GM21447 (cell line): ENCODE results near the gene ZNF584.
"Not testable (repeated sequence)": the region's sequence is repeated elsewhere in the genome, so short reads cannot be mapped to it uniquely, and the experiment has no call there.

ENCODE experiments used
- ATAC-seq: cut with Tn5 transposase; IDR thresholded peaks from one replicate; pipeline ENCODE4 v1.9.1; 2021; ENCODE audit not compliant: unreplicated experiment

Gene ZNF584

DNA sequence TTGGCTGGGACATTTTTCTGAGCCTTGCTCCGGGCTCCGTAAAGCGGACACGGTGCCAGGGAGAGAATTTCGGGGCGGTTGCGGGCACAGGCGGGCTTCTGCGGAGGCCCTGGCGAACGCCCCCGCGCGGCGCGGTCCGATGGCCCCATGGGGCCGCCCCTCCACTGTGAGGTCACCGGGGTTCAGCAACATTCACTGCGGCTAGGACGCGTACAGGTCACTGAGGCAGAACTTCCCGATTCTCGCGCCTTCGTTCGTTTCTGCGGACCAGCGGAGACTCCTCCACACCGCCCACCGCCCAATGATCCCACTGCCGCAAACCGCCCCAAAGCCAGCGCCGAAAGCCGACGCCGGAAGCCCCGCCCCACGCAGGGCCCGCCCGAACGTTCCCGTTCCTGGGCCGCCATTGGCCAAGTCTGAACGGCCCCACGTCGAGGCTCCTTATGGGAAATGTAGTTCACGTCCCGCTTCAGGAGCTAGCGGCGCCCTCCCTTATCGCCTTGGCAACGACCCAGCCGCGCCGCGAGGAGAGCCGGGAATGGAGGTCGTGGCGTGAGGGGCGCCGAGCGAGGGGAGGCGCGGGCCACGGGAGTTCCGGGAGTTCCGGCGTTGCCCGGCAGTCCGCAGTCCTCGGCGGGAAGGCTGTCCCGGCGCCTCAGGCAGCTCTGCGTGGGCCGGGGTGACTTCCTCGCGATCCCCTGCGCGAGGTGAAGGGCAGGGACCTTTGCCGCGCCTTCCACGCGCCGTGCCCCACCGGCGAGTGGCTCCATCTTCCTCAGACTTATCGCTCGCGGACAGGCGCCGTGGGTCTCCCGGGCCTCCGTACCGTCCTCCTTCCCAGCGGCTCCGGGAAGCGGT lies at the start of gene ZNF584:
Gene ZNF584, plus strand, starts transcription at position 498 of the 858 bp plus-strand sequence. CDS start 499 bp downstream, outside the sequence.
- peak; percentile 93 for ATAC-seq

DNA sequence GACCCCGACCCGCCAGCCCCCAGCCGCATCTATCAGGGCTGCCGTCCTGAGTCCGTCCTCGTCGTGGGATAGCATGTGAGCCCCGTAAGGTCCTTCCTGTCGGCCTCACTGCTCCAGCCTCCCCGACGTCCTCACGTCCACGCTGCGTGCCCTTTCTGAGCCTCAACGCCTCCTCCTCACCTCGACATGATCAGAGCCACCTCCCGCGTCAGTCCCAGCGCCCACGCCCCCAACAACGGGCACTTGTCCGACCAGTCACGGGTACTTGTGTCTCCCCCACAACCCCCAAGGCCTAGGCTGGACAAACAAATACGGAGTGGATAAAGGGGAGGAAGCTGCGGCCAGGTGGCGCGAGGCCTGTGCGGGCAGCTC lies 46.6 kb upstream of the ZNF584 start:
- ATAC-seq: no peak

DNA sequence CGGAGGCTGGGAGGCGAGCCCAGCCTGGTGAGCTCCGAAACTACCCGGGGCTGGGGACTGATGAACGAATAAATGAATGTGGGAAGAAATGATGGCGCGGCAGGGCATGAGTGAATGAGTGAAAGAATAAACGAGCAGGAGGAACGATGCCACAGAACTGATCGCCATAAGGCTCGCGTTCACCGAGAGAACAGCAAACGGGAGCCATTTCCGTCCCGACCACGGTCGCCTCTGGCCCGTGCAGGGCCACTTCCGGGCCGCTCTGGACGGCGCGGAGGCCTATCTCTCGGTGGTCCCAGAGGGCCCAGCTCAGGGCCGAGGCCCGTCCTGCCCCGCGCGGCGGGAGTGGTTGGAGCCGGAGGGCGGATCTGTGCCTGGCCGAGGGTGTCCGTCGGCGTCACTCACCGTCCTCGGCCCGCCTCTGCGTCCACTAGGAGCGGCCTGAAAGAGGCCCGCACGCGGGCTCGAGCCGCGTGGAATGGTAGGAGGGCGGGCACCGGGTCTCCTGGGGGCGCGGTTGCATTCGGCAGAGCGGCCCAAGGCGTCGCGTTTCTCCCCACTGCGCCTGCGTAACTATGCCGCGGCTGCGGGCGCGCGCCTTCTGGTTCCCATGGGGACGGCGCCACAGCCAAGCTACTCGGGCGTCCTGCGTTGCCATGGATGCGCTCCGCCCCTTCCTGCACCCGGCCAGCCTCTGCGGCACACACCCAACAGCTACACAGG lies 46.0 kb upstream of the ZNF584 start, which contains the start of gene ZNF497:
Gene ZNF497, minus strand, starts transcription at position 480 of the 723 bp plus-strand sequence. CDS start 5,116 bp downstream, outside the sequence.
- ATAC-seq: peak; percentile 83

DNA sequence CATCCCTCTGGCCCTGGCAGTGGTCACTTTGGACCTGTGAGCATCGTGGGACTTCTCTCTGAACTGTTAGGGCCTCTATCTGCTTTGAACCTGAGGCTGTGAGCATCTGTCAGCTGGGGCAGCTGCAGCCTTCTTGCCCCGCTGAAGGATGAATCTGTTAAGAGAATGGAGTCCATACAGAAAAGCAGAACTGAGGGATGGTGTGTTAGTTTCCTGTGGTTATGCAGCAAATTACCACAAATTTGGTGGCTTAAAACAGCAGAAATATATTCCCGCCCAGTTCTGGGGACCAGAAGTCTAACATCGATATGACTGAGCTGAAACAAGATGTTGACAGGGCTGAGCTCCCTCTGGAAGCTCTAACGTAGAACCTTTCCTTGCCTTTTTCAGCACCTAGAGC lies 44.3 kb upstream of the ZNF584 start:
- ATAC-seq: no peak

DNA sequence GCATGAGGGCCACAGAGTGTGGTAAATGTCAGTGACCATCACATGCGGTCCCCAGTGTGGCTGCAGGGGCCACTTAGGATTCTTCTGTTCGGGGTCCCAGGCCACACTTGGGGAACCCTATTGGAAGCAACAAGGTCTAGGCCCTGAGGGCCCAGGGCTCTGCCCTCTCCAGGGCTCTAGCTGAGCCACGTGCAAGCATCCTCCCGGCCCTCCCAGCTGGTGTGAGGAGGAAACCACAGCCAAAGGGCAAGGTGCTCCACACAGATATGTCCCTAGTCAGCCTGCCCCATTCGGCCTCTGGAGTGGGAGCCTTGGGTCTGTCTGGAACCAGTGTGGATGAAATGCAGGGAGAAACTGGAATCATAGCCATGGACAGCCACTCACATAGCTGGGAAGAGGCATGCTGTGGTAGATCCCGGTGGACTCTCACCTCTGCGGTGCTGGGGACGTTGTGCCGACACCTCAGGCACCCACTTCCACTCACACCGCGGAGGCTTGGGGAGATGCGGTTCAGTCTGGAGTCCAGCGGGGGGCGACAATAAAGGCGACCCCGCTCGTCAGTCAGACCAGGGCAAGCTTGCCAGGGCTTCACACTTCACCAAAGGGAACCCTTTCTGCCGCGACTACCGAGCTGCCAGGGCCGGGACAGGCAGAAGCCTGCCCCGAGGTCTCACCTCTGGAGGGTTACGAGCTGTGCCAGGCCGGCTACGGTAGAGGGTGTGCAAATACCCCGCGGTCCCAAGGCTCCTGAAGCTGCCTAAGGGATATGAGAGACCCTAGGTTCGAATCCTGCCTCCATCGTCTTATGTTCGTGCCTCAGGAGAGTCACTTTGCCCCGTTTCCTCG lies 41.6 kb upstream of the ZNF584 start:
- ATAC-seq: no peak

DNA sequence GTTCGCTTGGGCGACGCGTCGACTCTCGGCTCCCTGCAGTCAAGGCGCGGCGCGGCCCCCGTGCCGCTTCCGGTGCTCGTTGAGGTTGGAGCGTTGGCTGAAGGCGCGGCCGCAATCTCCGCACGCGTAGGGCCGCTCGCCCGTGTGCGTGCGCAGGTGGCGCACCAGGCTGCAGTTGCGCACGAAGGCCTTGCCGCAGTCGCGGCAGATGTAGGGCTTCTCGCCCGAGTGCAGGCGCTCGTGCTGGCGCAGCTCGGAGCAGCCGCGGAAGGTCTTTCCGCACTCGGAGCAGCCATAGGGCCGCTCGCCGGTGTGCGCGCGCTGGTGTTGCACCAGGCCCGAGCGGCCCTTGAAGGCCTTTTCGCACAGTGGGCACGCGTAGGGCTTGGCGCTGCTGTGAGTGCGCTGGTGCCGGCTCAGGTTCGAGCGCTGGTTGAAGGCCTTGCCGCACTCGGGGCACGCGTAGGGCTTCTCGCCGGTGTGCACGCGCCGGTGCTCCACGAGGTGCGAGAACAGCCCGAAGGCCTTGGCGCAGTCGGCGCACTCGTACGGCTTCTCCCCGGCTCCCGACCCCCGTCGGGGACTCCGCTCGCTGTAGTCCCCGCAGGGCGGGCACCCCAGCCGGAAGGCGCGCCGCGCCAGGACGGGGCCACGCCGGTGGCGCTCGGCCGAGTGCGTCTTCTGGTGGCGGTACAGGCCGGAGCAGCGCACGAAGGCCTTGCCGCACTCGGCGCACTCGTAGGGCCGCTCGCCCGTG lies 40.6 kb upstream of the ZNF584 start:
- no peak for ATAC-seq

DNA sequence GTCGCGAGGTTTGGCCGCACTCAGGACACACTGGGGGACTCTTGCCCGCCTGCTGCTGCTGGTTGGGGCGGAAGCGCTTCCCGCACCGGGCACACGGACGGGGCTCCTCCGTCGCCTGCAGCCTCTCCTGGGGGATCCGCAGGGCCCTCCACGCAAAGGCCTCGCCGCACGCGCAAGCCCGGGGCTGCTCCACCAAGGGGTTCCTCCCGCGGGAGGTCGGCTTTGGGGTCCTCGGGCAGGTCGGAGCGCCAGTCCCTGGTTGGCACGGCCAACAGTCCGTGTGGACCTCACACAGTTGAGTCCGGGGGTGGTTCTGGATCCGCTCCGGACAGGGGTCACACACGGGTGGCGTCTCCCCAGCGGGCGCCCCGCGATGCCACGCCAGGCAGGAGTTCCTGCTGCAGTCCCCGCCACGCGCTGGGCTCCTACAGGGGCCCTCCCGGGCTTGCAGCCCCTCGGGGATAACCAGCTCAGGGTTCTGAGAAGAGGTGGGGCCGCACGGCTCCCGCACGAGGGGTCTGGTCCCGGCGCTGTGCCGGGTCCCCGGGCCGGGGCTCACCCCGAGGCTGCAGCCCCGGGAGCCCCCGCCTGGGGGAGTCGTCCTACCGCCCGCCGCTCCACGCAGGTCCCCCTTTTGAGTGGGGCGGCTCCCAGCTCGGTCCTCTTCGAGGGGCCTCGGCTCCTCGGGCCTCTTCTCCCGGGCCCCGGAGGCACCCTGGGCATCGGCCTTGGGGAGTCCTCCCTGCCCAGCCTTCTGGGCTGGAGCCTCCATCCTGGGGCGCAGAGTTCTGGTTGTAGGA lies 39.7 kb upstream of the ZNF584 start:
- no peak for ATAC-seq

DNA sequence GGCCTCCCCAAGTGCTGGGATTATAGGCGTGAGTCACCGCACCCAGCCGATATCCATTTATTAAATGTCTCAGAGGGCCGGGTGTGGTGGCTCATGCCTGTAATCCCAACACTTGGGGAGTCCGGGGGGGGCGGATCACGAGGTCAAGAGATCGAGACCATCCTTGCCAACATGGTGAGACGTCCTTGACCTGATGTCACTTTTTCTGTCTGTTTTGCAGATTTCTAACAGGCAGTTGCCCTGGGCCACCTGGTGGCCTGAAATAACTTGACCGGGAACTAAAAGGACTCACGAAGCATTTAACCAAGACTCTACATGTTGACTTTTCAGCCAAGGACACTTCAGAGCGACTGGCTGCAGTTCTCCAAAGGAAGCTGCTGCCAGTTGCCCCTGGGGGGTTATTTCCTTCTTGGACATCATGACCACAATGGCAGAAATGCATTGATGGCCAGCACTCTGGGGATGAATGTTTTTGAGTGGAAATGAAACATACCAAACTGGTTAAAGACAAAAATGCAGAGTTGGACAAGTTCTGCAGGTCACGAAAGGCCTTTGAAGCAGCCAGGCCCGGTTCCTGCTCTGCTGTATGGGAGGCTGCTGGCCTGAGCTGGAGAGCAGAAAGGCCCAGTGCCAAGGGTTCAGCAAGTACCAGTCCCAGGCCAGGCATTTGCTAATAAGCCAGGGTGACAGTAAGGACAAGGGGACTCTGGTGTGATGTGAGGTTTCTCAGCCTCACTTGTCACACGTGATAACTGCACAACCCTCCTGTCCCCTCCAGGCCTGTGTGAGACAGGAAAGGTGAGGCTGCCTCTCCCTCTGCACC lies 35.9 kb upstream of the ZNF584 start:
- ATAC-seq: no peak

DNA sequence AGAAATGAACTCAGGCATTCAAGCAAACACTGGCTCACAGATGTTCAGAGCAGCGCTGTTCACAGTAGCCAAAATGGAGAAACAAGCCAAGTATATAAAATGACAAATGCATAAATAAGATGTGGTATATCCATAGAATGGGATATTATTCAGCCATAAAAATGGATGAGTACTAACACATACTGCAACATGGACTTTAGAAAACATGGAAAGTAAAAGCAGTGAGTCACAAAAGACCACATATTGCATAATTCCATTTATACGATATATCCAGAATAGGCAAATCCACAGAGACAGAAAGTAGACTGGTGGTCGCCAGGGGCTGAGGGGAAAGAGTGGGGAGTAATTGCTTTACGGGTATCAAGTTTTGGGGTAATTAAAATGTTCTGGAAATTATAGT lies 34.2 kb upstream of the ZNF584 start:
- ATAC-seq: no peak

DNA sequence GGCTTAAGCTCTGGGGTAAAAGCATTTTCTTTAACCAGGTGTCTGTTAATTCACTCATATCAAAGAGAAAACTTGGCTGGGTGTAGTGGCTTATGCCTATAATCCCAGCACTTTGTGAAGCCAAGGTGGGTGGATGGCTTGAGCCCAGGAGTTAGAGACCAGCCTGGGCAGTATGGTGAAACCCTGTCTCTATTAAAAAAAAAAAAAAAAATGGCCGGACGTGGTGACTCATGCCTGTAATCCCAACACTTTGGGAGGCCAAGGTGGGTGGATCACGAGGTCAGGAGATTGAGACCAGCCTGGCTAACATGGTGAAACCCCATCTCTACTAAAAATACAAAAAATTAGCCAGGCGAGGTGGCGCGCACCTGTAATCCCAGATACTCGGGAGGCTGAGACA lies 31.7 kb upstream of the ZNF584 start:
- ATAC-seq: not testable (repeated sequence)

DNA sequence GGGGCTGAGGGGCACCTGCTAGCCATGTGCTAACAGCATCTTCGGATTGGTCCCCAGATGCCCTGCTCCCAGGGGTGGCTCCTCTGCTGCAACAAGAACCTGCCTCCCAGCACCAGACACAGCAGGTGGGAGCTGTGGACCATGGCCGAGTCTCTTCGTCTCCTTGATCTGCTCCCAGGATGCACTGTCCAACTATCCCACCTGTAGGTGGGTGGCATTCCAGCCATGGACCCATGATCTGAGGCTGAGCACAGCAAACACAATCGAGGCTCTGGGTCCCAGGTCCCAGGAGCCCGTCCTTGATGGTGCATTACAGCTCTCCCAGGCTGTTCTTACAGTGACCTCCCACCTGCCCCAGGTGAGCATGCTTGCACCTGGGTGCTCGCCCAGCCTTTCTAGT lies 29.2 kb upstream of the ZNF584 start:
- no peak for ATAC-seq

DNA sequence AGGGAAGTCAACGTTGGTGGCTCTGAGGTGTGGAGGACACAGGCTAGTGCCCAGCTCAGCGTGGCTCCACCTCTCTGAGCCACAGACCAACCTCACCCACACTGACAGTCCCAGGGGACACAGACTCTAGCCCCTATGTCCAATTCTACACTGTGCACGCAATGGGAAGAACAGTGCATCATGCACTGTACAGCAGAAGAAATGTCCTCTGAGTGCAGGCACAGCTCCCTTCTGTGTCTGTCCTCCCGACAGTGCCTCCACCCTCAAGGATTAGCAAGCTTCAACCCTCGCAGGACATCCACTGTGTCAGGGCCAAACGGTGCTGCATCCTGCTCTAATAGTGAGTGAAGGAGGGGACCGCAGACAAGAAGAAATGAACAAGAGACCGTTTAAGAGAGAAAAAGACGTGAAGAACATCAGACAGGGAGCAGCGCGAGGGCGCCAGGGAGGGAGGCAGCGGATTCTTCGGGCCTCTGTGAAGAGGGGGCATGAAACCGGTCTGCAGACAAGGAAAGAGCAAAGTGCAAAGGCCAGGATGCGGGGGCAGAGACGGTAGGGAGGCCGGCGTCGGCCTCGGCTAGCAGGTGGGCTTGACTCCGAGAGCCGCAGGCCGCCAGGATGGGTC lies 28.3 kb upstream of the ZNF584 start:
- ATAC-seq: no peak

DNA sequence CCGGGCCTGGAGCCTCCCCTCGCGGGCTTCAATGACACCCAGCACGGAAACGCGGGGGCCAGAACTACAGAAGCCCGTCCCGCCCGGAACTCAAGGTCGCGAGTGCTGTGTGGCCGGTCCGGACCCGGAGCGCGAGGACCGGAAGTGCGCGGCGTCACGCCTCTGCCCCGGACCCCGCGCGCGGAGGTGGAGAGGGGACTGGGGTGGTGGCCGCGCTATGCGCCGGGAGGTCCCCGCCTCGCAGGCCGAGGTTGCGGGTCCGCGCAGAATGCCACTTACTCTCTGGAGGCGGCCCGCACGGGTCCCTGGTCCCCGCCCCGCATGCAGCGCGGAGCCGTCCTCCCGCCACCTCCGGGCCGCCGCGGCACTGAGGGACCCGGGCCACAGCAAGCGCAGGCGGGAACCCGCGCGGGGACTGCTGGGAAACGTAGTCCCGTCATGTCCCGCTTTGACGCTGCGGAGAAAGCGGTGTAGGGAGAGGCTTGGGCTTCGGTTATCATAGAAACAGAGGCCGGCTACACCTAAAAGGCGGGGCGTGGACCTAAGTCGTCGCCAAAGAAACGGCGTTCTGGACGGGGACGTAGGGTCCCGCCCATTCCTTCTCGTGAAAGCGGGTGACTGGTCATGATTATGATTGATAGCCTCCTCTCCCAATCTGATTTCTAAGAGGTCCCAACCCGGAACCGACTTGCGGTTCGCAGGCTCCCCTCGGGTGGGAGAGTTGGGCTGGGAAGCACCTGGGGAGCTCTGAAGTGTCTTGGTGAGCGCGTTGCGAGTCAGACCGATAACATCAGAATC lies 27.6 kb upstream of the ZNF584 start, which contains the start of gene ZNF837:
Gene ZNF837, minus strand, starts transcription at position 369 of the 798 bp plus-strand sequence. CDS start 11,698 bp downstream, outside the sequence.
- ATAC-seq: peak; percentile 84

DNA sequence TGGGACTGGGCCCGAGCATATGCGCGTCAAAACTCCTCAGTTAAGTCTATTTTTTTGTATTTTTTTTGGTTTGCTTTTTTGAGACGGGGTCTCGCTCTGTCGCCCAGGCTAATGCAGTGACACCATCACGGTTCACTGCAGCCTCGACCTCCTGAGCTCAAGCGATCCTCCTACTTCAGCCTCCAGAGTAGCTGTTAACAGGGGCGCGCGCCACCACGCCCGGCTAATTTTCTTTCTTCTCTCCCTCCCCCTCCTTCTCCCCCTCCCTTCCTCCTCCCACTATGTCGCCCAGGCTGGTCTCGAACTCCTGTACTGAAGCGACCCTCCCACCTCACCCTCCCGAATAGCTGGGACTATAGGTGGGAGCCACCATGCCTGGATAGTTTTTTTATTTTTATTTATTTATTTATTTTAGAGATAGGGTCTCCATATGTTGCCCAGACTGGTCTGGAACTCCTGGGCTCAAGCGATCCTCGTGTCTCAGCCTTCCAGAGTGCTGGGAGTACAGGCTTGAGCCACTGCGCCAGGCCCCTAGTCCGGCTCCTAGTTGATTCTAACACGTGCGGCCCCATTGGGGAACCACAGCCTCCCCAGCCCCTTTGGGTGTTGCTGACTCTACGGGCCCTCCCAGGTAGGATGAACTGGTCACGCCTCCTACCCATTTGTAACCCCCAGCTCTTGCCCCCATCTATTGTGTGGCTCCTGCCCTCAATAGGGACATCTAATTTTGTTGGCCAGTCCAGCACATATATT lies 26.8 kb upstream of the ZNF584 start:
- no peak for ATAC-seq

DNA sequence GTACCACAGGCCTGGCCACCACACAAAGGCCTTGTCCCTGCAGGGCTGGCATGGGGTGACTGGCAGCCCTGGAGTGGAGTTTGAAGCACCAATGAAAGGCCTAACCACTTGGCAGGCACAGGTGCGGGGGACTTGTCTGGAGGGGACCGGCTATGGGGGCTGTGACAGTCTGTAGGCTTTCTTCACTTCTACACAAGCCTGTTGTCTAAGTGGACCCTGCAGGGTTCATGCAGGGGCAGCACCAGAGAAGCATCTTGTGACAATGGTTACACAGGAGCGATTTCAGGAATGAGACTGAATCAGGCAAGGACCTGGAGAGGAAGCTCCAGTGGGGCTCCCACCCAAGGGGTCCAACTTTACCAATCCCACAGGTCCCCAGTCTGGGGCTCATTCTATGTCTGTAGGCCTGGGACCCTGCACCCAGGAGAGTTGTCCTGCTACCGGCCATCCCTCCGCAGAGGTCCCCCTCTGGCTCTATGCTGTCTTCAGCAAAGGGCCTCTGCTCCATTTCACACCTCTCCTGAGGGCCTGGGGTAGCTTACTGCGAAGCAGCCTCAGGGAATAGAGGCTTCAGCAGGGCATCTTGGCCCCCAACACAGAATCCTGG lies 25.3 kb upstream of the ZNF584 start:
- no peak for ATAC-seq

DNA sequence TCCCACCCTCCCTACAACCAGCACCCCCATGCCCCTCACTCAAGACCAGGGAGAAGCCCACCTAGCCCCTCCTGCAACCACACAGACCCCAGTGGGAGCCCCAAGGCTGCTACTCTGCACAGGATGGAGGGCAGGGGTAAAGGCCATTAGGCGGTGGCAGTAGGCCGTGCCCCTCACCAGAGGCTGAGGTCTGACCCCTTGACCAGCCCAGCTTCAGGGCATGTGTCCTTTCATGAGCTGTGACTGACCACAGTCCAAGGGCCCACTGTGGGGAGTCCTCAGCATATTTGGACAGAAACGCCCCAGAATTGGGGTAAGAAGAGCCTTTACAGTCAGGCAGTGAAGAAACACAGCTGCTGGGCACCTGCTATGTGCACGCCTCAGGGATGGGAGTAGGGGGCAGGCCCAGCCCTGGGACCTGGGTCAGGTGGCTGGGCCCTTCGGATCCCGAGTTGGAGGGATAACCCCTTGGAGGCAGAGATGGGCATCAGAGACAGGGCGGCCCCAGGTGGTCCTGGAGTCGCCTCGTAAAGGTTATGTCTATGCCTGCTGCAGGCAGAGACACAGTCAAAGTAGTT lies 23.0 kb upstream of the ZNF584 start:
- ATAC-seq: no peak
